ENCODE results near the gene RIOX2.

RIOX2 gene

DNA sequence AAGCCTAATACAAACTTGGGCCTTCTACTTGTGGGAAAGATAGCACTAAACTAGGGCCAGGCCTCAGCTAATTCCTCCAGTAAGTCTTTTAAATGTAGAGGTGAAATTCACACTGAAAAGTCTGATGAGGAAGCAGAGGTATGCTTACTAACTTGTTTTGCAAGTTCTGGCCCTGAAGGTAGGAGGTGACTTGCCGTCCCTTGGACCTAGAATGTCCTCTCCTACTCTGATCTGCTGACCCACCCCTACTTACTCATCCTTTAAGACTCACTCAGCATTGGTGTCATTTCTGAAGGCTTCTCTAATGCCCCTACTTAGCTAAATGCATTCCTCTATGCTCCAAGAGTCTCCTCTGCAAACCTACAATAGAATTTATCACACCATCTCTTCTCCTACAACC is 19.4 kb downstream of the RIOX2 start:
- no peak for DNase-seq (ENCODE audit: low read depth)
- no peak overlapping the region for H3K4me3 ChIP-seq (ENCODE audit: low read length)
- TF ChIP-seq, protein P1, sequence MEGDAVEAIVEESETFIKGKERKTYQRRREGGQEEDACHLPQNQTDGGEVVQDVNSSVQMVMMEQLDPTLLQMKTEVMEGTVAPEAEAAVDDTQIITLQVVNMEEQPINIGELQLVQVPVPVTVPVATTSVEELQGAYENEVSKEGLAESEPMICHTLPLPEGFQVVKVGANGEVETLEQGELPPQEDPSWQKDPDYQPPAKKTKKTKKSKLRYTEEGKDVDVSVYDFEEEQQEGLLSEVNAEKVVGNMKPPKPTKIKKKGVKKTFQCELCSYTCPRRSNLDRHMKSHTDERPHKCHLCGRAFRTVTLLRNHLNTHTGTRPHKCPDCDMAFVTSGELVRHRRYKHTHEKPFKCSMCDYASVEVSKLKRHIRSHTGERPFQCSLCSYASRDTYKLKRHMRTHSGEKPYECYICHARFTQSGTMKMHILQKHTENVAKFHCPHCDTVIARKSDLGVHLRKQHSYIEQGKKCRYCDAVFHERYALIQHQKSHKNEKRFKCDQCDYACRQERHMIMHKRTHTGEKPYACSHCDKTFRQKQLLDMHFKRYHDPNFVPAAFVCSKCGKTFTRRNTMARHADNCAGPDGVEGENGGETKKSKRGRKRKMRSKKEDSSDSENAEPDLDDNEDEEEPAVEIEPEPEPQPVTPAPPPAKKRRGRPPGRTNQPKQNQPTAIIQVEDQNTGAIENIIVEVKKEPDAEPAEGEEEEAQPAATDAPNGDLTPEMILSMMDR (conservative IDR thresholded peaks at IDR 0.05; ENCODE audit: low read length), result no peak

DNA sequence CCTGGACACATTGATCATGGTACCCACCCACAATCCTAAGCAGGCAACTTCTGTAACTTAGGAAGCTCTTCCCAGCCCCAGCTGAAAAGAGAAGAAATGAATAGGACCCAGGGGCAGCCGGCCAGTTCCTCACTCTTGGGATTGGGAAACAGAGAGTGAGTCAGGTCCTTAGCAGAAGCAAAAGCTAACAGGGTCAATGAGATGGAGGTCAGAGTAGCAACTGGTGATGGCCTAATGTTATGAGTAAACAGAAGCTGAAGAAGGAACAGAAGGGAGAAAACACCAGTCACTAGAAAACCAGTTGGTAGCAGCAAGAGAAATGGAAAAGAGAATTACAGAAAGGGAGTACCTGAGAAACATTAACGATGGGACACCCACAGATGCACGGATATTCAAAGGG is 20.0 kb downstream of the RIOX2 start:
- DNase-seq (ENCODE audit: low read depth), result peak; percentile 74
- TF ChIP-seq, protein P1 (conservative IDR thresholded peaks at IDR 0.05; ENCODE audit: low read length), result no peak
- no peak overlapping the region for H3K4me3 ChIP-seq (ENCODE audit: low read length)

DNA sequence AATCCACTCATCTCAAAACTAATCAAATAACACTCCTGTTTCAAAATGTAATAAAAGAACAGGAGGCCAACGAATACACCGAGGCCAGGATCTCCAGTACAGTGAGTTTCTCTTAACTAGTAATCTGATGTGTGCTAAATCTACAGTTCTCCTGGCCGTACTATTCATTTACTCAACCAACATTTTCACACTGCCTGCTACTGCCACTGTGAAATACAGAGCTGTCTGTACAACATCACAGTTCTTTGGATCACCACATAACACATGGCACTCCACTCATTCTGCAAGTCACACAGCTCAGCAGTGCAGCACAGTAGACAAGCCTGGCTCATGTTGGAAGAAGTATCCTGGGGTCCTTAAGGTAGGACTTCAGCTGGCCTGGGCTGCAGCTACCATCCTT is 21.9 kb downstream of the RIOX2 start:
- TF ChIP-seq, protein P1 (conservative IDR thresholded peaks at IDR 0.05; ENCODE audit: low read length), result no peak
- H3K4me3 ChIP-seq (ENCODE audit: low read length), result no peak overlapping the region
- DNase-seq (ENCODE audit: low read depth), result no peak

DNA sequence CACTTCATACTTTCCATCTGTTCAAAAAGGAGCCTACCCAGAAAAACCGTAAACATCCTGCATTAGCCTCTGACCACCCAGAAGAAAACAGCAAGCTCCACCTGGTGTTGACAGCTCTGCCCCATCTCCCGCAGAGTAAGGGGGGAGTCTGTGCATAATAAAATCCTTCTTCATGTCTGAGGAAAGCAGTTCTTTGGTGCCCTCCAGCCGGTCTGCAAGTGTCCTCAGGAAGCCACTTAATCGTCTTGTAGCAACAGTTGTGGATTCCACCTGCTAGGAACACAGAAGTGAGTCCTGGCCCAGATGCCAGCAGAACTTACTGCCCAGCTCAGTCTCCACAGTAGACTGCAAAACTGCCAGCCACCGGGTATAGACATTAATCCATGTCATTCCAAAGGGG is 22.5 kb downstream of the RIOX2 start:
- TF ChIP-seq, protein P1 (conservative IDR thresholded peaks at IDR 0.05; ENCODE audit: low read length), result no peak
- no peak for DNase-seq (ENCODE audit: low read depth)
- no peak overlapping the region for H3K4me3 ChIP-seq (ENCODE audit: low read length)

DNA sequence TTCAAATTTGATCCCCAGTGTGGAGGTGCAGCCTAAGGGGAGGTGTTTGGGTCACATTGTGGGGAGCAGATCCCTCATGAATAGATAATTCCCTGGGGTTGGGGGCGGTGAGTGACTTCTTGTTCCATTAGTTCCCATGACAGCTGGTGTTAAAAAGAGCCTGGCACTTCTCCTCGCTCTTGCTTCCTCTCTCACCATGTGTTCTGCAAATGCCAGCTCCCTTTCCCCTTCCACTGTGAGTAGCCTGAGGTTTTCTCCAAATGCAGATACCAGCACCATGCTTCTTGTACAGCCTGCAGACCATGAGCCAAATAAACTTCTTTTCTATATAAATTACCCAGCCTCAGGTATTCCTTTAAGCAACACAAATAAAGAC is 23.1 kb downstream of the RIOX2 start:
- TF ChIP-seq, protein P1 (conservative IDR thresholded peaks at IDR 0.05; ENCODE audit: low read length), result no peak

DNA sequence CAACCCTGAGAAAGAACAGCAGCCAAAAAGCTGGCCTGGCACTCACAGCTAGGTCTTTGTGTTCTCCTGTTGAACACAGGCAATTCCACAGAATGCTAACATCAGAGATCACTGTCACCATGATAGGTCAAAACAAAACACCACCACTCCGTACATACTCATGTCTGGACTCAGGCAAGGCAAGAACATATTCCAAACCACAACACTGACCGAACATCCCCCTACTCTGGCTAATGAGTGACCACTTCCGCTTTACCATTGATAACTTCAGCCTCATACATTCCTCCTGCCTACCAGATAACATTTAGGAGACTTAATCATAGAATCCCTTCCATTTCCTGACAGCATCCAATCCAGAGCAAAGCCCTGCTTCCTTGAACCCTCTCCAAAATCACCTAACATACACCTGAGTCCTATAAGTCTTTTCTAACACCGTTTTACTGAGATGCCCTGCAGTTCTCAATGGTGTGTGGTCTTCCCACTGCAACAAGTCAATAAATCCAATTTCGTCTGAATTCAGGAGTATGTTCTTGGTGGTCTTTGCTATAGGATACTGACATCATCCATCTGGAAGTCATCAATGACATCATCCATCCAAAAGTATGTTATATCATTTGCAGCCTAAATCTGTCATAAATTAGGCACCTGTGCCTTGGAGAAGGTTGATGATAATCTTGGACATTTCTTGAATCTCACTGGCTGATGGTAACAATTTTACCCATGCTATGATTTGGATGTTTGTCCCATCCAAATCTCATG is 23.7 kb downstream of the RIOX2 start:
- TF ChIP-seq, protein P1 (conservative IDR thresholded peaks at IDR 0.05; ENCODE audit: low read length), result no peak
- DNase-seq (ENCODE audit: low read depth), result no peak
- no peak overlapping the region for H3K4me3 ChIP-seq (ENCODE audit: low read length)

More for the DNA sequence above, 23.1 kb downstream of the RIOX2 start:
- H3K4me3 ChIP-seq (ENCODE audit: low read length), result no peak overlapping the region
- no peak for DNase-seq (ENCODE audit: low read depth)

DNA sequence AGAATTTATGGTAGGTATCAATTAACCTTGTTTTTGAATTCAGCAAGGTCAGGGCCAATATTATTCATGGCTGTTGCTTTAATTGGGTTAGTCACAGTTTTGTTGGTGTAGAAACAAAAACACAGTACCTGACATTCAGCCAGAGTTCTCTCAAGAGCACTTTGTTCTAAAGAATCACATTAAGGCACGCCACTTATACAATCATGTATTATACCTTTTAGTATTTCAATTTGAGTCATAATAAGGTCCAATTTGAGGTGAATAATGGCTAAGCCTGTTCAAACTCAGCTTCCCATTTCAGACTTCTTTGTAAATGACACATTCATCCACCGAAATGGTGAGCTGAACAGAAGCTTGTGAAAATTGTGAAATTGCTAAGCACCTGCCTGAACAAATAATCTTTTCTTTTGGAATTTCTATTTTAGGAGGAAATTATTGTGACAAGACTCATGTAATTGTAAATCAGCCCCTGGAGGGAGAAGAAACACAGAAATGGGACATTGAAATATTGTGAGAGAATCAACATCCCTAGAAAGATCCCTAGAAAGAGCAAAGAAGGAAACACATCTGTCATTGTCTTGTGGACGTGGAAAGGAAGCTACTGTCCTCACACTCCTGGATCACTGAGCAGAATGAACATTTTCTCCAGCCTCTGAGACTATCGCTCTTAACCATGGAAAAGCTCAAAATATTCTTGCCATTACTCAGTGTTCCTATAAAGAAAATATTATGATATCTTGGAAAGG is 29.3 kb downstream of the RIOX2 start:
- TF ChIP-seq, protein P1 (conservative IDR thresholded peaks at IDR 0.05; ENCODE audit: low read length), result no peak
- no peak for DNase-seq (ENCODE audit: low read depth)
- no peak overlapping the region for H3K4me3 ChIP-seq (ENCODE audit: low read length)

Measured in AG10803 (cell line).